Measurements from ENCODE around the gene WDR26.
A peak's percentile ranks its signal among the peaks of the same experiment; 100 is the strongest.
"Not testable (repeated sequence)": the region's sequence is repeated elsewhere in the genome, so short reads cannot be mapped to it uniquely, and the experiment has no call there.

Gene WDR26

GRCh38 chr1:224433701-224434672 is 610 bp downstream of the WDR26 start:
- peak; percentile 17 for DNase-seq (ENCODE audit: low spot score)

DNA sequence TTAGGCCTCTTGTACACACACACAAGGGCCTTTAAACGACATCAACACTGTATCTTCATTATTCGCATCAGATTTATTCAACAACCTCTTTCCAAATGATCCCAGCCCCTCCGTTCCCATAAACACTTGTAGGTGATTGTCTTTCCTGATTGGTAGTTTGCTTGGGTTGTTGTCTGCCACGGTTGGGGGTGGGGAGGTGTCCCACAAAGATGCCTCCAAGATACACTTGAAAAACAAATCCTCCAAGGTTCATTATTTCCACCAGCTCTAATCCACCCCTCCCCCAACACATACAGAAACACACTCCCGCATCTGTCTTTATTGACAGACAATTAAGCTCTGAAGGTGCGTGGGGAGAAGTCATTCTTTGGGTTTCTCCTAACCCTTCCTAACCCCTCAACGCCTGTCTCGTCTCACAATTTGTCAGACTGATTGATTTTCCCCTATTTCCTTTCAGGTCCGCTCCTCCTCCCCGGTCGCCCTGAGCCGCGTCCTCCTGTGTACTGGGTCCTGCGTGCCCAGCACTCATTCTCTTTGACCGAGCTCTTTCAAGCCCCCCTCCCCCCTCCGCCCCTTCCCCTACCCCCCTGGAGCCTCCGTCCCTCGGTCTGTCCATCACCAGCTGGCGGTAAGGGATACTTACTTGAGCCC is 1.4 kb downstream of the WDR26 start:
- DNase-seq (ENCODE audit: low spot score), result peak; percentile 43

GRCh38 chr1:224432672-224433040 is 1.9 kb downstream of the WDR26 start:
- DNase-seq (ENCODE audit: low spot score), result peak; percentile 32

- DNase-seq (ENCODE audit: low spot score), result peak; percentile 24
These were observed 2.5 kb downstream of the WDR26 start for GRCh38 chr1:224432146-224432545.

DNA sequence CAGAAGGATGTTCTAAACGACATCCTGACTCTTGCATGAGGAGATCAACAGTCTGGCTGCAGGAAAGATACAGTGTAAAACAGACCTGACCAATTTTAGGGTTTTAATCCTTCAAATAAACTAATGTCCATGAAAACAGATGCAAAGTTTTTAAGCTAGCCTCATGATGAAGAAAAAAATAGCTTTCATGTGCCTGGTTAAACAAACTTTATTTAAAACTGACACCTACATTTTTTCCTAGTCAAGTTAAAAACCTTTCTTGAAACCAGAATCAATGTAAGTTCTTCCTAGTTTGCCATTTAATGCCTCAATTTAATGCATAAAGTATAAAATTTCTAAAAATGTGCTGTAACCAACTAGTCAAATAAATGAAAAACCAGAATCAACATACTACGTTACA is 2.9 kb downstream of the WDR26 start:
- DNase-seq (ENCODE audit: low spot score), result no peak

- DNase-seq (ENCODE audit: low spot score), result peak; percentile 9
These were observed 4.0 kb downstream of the WDR26 start for GRCh38 chr1:224430511-224431113.

- no peak for DNase-seq (ENCODE audit: low spot score)
These were observed 4.8 kb downstream of the WDR26 start for GRCh38 chr1:224429616-224430326.

DNA sequence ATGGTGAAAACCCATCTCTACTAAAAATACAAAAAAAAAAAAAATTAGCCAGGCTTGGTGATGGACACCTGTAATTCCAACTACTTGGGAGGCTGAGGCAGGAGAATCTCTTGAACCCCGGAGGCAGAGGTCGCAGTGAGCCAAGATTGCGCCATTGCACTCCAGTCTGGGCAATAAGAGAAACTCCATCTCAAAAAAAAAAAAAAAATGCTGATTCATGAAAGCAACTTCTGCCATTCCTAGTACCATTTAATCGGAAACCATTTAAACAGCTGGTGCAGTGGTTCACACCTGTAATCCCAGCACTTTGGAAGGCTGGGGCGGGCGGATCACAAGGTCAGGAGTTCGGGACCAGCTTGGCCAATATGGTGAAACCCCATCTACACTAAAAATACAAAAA is 5.9 kb downstream of the WDR26 start:
- not testable (repeated sequence) for DNase-seq (ENCODE audit: low spot score)

DNA sequence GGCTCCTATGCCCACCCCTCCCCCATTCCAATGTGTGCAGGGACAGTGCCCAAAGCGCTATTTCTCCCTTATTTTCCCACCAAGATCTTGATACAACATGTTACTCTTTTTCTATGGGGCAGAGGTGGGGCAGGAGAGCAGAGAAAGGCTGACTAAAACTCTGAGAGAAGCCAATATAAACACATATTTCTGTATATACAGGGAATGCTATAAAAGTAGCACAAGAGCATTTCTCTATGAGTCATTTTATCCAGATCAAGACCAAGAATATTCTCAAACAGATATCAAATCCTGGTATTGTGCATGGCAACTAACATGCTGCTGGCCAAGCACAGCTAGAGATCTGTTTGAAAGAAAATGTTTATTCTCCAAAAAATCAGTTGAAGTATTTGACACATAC is 7.3 kb downstream of the WDR26 start:
- no peak for DNase-seq (ENCODE audit: low spot score)

DNA sequence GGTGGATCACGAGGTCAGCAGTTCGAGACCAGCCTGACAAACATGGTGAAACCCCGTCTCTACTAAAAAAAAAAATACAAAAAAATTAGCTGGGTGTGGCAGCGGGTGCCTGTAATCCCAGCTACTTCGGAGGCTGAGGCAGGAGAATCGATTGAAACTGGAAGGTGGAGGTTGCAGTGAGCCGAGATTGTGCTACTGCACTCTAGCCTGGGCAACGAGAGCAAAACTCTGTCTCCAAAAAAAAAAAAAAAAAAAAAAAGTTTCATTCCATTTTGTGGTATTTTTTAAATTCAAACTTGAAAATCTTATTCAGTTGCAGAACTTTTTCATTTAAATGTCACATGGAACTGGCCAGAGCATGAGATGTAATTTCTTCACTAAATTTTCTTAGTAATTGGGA is 7.7 kb downstream of the WDR26 start:
- DNase-seq (ENCODE audit: low spot score), result not testable (repeated sequence)

DNA sequence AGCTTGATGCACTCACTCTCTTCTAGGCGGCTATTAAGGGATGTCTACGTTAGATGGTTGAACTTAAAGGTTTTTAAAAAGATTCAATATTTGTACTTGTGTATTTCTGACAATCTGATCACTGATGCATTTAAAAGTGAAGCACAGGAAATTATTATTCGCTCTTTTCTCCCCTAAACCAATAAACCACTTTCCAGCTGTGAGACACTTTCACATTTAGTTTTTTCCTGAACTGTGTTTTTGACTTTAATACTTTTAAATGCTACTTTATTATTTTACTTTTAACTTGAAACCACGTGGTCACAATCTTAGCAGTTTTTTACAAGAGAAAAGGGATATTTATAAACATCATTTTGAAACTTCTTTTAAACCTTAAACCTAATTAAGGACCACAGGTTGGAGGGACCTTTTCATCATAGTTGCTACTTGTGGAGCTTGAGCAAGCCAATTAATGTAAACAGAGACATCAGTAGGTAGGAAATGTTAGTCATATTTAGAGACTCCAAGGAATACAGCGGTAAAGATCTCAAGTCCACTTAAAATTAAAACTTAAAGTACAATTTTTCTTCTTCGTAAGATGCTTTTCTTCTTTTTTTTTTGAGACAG is 9.2 kb downstream of the WDR26 start:
- DNase-seq (ENCODE audit: low spot score), result no peak

DNA sequence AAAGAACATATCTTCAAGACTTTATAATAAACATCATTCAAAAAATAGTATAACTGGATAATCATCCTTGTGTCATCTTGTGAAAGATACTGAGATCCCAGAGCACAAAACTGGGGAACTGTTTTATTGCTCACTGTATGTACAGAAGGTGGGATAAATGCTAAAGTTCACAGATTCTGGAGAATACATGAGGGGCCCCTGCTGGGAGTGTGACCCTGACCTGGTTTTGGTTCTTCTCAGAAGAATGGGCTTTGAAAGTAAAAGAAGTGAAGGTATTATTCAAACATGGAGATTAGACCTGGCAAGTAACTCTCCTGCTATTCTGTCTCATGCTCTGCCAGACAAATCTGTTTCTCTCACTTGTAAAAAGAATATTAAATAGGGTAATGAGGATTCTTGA is 14.5 kb downstream of the WDR26 start:
- no peak for DNase-seq (ENCODE audit: low spot score)

DNA sequence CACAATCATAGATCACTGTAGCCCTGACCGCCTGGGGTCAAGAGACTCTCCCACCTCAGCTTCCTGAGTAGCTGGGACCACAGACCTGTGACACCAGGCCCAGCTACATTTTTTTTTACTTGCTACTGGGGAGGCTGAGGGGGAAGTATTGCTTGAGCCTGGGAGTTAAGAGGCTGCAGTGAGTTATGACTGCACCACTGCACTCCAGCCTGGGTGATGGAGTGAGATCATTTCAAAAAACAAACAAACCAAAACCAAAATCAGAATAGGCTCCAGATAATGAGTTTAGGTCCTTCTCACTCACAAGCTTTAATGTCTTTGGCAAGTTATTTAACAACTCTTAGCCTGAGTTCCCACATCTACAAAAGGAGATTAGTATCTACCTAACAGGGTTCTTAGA is 22.8 kb downstream of the WDR26 start:
- no peak for DNase-seq (ENCODE audit: low spot score)

DNA sequence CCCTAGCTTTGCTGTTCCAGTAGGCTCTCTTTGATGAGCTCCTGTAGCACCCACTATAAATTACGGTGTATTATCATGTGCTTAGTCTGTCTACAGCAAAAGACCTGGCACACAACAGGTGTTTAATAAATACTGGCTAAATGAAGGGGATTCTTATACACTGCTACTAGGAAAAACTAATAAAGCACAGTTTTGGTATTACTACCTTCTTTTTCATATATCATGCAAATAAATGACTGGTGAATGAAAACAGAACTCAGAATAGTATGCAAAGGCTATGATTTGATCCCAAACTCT is 26.4 kb downstream of the WDR26 start:
- no peak for DNase-seq (ENCODE audit: low spot score)

GRCh38 chr1:224407571-224408293 is 26.9 kb downstream of the WDR26 start:
- DNase-seq (ENCODE audit: low spot score), result no peak

DNA sequence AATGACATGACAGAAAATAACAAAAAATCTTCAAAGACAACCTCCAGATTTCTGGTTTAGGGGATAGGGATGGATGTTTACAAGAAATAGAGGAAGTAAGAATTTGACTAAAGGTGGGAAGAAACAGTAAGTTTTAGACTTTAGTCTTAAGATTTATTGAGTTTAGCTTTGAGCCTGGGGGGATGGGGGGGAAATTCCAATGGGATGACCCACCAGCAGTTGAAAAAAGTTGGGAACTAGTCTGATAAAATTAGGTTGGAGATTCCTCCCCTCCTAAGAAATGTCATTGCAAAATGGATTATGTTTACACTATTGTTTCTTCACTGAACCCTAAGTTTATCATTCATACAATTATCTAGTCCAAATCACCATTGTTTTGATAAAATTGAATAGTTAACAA is 28.4 kb downstream of the WDR26 start:
- DNase-seq (ENCODE audit: low spot score), result no peak

- DNase-seq (ENCODE audit: low spot score), result no peak
These were observed 29.0 kb downstream of the WDR26 start for GRCh38 chr1:224405604-224405970.

DNA sequence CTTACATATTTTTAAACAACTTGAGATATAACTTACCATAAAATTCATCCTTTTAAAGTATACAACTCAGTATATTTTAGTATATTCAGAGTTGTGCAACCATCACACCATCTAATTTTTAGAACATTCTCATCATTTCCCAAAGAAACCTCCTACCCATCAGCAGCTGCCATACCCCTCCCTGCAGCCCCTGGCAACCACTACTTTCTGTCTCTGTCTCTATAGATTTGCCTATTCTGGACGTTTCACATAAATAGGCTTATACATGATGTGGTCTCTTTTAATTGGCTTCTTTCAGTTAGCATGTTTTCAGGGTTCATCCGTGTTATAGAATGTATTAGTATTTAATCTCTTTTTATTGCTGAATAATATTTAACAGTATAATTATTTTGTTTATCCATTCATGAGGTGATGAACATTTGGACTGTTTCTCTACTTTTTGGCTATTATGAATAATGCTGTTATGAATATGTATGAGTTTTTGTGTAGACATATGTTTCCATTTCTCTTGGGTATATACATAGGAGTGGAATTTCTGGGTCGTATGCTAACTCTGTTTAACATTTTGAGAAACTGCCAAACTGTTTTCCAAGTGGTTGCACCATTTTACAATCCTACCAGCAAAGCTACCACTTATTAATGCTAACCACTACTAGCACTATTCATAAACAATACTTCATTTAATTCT is 29.5 kb downstream of the WDR26 start:
- DNase-seq (ENCODE audit: low spot score), result no peak

GRCh38 chr1:224402472-224403036 is 32.0 kb downstream of the WDR26 start:
- DNase-seq (ENCODE audit: low spot score), result no peak

DNA sequence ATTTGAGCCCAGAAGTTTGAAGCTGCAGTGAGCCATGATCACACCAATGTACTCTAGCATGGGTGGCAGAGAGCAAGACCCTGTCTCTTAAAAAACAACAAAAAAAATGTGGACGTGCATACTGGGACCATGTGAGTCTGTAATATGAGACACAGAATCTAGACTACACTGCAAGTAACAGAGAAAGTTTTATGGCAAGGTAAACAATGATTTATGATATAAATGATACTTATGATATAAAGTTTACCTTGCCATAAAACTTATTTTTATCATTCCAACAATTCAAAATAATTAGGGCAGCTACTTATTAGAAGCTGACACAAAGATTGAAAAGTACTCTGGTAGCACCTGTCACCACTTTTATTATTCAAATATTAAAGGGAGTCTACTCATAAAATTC is 34.7 kb downstream of the WDR26 start:
- DNase-seq (ENCODE audit: low spot score), result no peak

- no peak for DNase-seq (ENCODE audit: low spot score)
These were observed 41.3 kb downstream of the WDR26 start for GRCh38 chr1:224393294-224393693.
